ENCODE measurements around the gene OSBP2.

OSBP2 gene

DNA sequence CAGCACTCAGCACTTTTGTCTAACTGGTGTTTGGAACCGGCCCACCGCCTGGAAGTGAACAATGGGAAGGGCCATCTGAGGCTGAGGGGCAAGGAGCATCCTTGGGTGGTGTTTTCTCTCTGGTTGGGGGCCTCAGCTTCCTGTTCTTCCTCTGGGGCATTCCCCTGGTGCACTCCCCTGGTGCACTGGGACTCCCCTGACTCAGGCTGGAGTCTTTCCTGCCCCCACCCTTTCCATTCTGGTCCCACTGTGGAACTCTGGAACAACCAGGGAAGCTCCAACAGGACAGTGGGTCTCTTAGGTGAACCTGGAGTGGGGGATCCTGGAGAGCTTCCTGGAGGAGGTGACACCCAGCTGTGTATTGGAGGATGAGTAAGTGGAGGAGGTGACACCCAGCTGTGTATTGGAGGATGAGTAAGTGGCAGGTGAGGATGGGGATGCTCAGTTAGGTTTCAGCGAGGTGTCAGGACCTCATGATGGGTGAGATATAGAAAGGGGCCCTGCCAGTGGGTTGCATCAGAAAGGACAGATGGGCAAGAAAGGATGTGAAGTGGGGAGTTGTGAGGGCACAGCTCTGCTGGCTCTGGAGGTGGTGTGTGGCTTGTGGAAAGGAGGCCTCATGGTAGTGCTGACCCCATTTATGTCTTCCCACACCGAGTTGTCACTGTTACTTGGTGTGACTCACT lies 132.1 kb downstream of the OSBP2 start:
- Histone ChIP-seq H3K9ac (ENCODE audit: low read length) (no peak overlapping the region), H3F3A (ENCODE audit: insufficient read depth, low read length) (no peaks in the 10 kb centered on the region), H2AFZ (ENCODE audit: low read length) (no peak overlapping the region), H3K9me2 (ENCODE audit: low read depth, low read length) (no peaks in the 10 kb centered on the region), H3K79me2 (ENCODE audit: insufficient read depth, low read length) (no peaks in the 10 kb centered on the region), H3K9me3 (ENCODE audit: low read length) (no peaks in the 10 kb centered on the region), H3K4me2 (ENCODE audit: low read length) (no peak overlapping the region), H3K4me3 (ENCODE audit: low read depth, low read length, poor library complexity, severe bottlenecking) (no peak overlapping the region), H3K27ac (ENCODE audit: low read depth, low read length, poor library complexity, severe bottlenecking) (no peak overlapping the region), H3K27me3 (ENCODE audit: insufficient read depth, low read length) (no peaks in the 10 kb centered on the region), H3K4me1 (ENCODE audit: insufficient read depth, low read length, severe bottlenecking) (no peaks in the 10 kb centered on the region), H4K20me1 (ENCODE audit: insufficient read depth, low read length) (no peaks in the 10 kb centered on the region), H3K36me3 (ENCODE audit: insufficient read depth, low read length) (no peaks in the 10 kb centered on the region)
- TF ChIP-seq, protein P1, sequence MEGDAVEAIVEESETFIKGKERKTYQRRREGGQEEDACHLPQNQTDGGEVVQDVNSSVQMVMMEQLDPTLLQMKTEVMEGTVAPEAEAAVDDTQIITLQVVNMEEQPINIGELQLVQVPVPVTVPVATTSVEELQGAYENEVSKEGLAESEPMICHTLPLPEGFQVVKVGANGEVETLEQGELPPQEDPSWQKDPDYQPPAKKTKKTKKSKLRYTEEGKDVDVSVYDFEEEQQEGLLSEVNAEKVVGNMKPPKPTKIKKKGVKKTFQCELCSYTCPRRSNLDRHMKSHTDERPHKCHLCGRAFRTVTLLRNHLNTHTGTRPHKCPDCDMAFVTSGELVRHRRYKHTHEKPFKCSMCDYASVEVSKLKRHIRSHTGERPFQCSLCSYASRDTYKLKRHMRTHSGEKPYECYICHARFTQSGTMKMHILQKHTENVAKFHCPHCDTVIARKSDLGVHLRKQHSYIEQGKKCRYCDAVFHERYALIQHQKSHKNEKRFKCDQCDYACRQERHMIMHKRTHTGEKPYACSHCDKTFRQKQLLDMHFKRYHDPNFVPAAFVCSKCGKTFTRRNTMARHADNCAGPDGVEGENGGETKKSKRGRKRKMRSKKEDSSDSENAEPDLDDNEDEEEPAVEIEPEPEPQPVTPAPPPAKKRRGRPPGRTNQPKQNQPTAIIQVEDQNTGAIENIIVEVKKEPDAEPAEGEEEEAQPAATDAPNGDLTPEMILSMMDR (IDR thresholded peaks at IDR 0.05; ENCODE audit: low read length), result no peak
- TF ChIP-seq EZH2 (IDR thresholded peaks at IDR 0.05; ENCODE audit: borderline replicate concordance, low read length), result no peak

GRCh38 chr22:30827646-30828045 lies 133.0 kb downstream of the OSBP2 start:
- no peaks in the 10 kb centered on the region for H3K4me1 ChIP-seq (ENCODE audit: insufficient read depth, low read length, severe bottlenecking)
- H3K79me2 ChIP-seq (ENCODE audit: insufficient read depth, low read length), result no peaks in the 10 kb centered on the region
- no peaks in the 10 kb centered on the region for H3K27me3 ChIP-seq (ENCODE audit: insufficient read depth, low read length)
- no peak overlapping the region for H2AFZ ChIP-seq (ENCODE audit: low read length)
- H3K9me2 ChIP-seq (ENCODE audit: low read depth, low read length), result no peaks in the 10 kb centered on the region
- no peaks in the 10 kb centered on the region for H4K20me1 ChIP-seq (ENCODE audit: insufficient read depth, low read length)
- no peak overlapping the region for H3K4me3 ChIP-seq (ENCODE audit: low read depth, low read length, poor library complexity, severe bottlenecking)
- TF ChIP-seq, protein P1 (IDR thresholded peaks at IDR 0.05; ENCODE audit: low read length), result no peak
- no peak for TF ChIP-seq EZH2 (IDR thresholded peaks at IDR 0.05; ENCODE audit: borderline replicate concordance, low read length)
- no peaks in the 10 kb centered on the region for H3F3A ChIP-seq (ENCODE audit: insufficient read depth, low read length)
- H3K9me3 ChIP-seq (ENCODE audit: low read length), result no peaks in the 10 kb centered on the region
- no peak overlapping the region for H3K4me2 ChIP-seq (ENCODE audit: low read length)
- H3K9ac ChIP-seq (ENCODE audit: low read length), result no peak overlapping the region
- no peak overlapping the region for H3K27ac ChIP-seq (ENCODE audit: low read depth, low read length, poor library complexity, severe bottlenecking)
- H3K36me3 ChIP-seq (ENCODE audit: insufficient read depth, low read length), result no peaks in the 10 kb centered on the region

DNA sequence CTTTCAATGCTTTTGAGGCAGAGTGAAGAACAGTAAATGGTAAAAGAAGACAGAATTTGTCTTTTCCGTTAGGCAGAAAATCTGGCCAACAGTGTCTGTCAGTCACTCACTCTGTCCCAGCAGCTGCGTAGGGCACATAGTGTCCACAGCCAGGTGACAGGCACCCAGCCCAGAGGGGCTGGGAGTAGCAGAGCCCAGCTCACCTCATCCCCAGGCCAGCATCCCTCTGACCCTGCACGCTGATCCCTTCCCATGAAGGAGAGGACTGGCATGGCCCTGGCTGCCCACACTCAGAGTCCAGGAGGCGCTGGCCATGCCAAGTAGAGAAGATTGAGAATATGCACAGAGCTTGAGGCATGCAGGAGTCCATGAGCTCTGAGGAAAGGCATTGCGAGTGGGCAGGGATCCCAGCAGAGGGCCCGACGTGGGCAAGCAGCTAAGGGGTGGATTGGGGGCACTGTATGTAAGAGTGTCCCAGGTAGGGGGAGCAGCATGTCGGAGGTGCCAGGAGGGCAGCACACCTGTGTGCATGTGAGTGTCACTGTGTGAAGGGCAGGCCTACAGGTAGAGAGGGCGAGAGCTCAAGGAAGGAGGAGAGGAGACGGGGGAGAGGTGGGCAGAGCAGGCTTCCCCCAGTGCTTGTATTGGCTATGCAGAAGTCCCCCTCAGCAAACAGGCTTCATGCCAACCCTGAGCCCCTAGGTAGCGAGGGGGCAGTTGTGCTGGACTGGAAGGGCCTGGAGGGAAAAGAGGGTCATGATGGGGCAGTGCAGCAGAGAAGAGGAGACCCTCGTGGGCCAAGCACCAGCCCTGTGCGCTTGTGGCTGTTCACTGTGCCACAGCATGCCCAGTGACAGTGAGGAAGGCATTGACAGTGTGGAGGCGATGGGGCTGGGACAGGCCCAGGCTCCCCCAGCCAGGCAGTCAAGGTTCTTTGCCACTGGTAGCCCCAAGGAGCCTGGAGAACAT lies 133.8 kb downstream of the OSBP2 start:
- Histone ChIP-seq H2AFZ (ENCODE audit: low read length) (no peak overlapping the region), H3K36me3 (ENCODE audit: insufficient read depth, low read length) (no peaks in the 10 kb centered on the region), H3K4me3 (ENCODE audit: low read depth, low read length, poor library complexity, severe bottlenecking) (no peak overlapping the region), H3K27ac (ENCODE audit: low read depth, low read length, poor library complexity, severe bottlenecking) (no peak overlapping the region), H3K79me2 (ENCODE audit: insufficient read depth, low read length) (no peaks in the 10 kb centered on the region), H3K4me1 (ENCODE audit: insufficient read depth, low read length, severe bottlenecking) (no peaks in the 10 kb centered on the region), H4K20me1 (ENCODE audit: insufficient read depth, low read length) (no peaks in the 10 kb centered on the region), H3K4me2 (ENCODE audit: low read length) (no peak overlapping the region), H3K9me2 (ENCODE audit: low read depth, low read length) (no peaks in the 10 kb centered on the region), H3K9me3 (ENCODE audit: low read length) (no peaks in the 10 kb centered on the region), H3K27me3 (ENCODE audit: insufficient read depth, low read length) (no peaks in the 10 kb centered on the region), H3K9ac (ENCODE audit: low read length) (no peak overlapping the region), H3F3A (ENCODE audit: insufficient read depth, low read length) (no peaks in the 10 kb centered on the region)
- TF ChIP-seq, protein P1 (IDR thresholded peaks at IDR 0.05; ENCODE audit: low read length), result no peak
- TF ChIP-seq EZH2 (IDR thresholded peaks at IDR 0.05; ENCODE audit: borderline replicate concordance, low read length), result no peak

All from OCI-LY1 (cell line).